Keratinocyte (primary cell): ENCODE measurements around the gene GLB1L2. TPM values are rescaled to one million over a fixed set of nuclear protein-coding genes. Genes with fewer than 3 reads are reported as not detected.

Source experiments
- DNase-seq: peaks from one replicate; pipeline ENCODE4 v3.0.0-alpha.2; 2011; ENCODE audit warnings: low read depth, missing footprints, low spot score
- FAIRE-seq: peaks from 2 replicates; lab custom pipeline; 2011; peaks lifted over from hg19 to GRCh38; lab: Jason Lieb, UNC
- H2AFZ ChIP-seq: 2 replicates; pipeline ENCODE4 v1.6.0; 2012; ENCODE audit warnings: low read length, control low read depth, inconsistent platforms; ENCODE audit not compliant: control insufficient read depth
- H3K27ac ChIP-seq: 2 replicates; pipeline ENCODE4 v1.5.1; 2011; ENCODE audit warnings: low read length; ENCODE audit not compliant: control insufficient read depth, insufficient read depth
- H3K27me3 ChIP-seq: 3 replicates; pipeline ENCODE4 v1.6.0; 2011; ENCODE audit warnings: low read length; ENCODE audit not compliant: control insufficient read depth, insufficient read depth; ENCODE audit errors: extremely low read depth
- H3K36me3 ChIP-seq, 2 experiments: 2 replicates in 1 of 2; 3 replicates in 1 of 2; pipeline ENCODE4 v1.5.1; 2011; ENCODE audit warnings: low read length in 2 of 2, mild to moderate bottlenecking in 1 of 2; ENCODE audit not compliant: control insufficient read depth in 2 of 2, insufficient read depth in 2 of 2; ENCODE audit errors: extremely low read depth in 1 of 2
- H3K4me1 ChIP-seq: 3 replicates; pipeline ENCODE4 v1.5.1; 2011; ENCODE audit warnings: low read length; ENCODE audit not compliant: control insufficient read depth, insufficient read depth; ENCODE audit errors: extremely low read depth
- H3K4me2 ChIP-seq: 3 replicates; pipeline ENCODE4 v1.6.0; 2011; ENCODE audit warnings: low read depth, low read length; ENCODE audit not compliant: control insufficient read depth, insufficient read depth; ENCODE audit errors: extremely low read depth
- H3K4me3 ChIP-seq, 3 experiments: fragments of 200-600 bp in 1 of 3; sonication (generic) in 1 of 3; 2 replicates in 2 of 3; 3 replicates in 1 of 3; pipeline ENCODE4 v1.5.1; 2011 to 2016; ENCODE audit warnings: low read length in 3 of 3, mild to moderate bottlenecking in 3 of 3, control low read depth in 2 of 3, inconsistent platforms in 1 of 3, low read depth in 1 of 3, mixed read lengths in 1 of 3, mixed run types in 1 of 3, moderate library complexity in 1 of 3; ENCODE audit not compliant: control insufficient read depth in 2 of 3, insufficient read depth in 2 of 3; ENCODE audit errors: extremely low read depth in 1 of 3
- H3K79me2 ChIP-seq: 2 replicates; pipeline ENCODE4 v1.6.0; 2012; ENCODE audit warnings: low read length; ENCODE audit not compliant: control insufficient read depth, insufficient read depth
- H3K9ac ChIP-seq: 3 replicates; pipeline ENCODE4 v1.6.0; 2011; ENCODE audit warnings: low read length; ENCODE audit not compliant: control insufficient read depth, insufficient read depth; ENCODE audit errors: extremely low read depth
- H3K9me1 ChIP-seq: 3 replicates; pipeline ENCODE4 v1.6.0; 2011; ENCODE audit warnings: low read length; ENCODE audit not compliant: control insufficient read depth, insufficient read depth; ENCODE audit errors: extremely low read depth
- H3K9me3 ChIP-seq: 2 replicates; pipeline ENCODE4 v1.5.1; 2012; ENCODE audit warnings: low read depth, low read length; ENCODE audit not compliant: control insufficient read depth
- H4K20me1 ChIP-seq: 3 replicates; pipeline ENCODE4 v1.6.0; 2011; ENCODE audit warnings: low read length; ENCODE audit not compliant: control insufficient read depth, insufficient read depth; ENCODE audit errors: extremely low read depth
- EZH2 ChIP-seq: IDR thresholded peaks from one replicate; pipeline ENCODE4 v1.6.1; 2012; ENCODE audit warnings: inconsistent platforms, mild to moderate bottlenecking, low read length, moderate library complexity
- dilution Hi-C: fragments of 300-500 bp; cut with MboI; formaldehyde crosslinking; loops from one replicate; pipeline ENCODE4 v1.7.0; 2020; ENCODE audit warnings: low sequenced_read_pairs; ENCODE audit not compliant: extremely low pct_ligation_motif_present
- polyA plus RNA-seq, 5 experiments: library from polyadenylated mRNA; depleted of rRNA in 3 of 5; stranded (reverse) in 3 of 5; stranded (forward) in 1 of 5; unstranded in 1 of 5; fragments of >200 nt; gene quantifications; 1 replicate in 1 of 5; 2 replicates in 3 of 5; 3 replicates in 1 of 5; pipeline versions ENCODE4 v1.2.1 to v1.2.3, GENCODE V29; 2011 to 2012; ENCODE audit warnings: missing spikeins in 2 of 5, low read depth in 1 of 5, low replicate concordance in 1 of 5
- TF ChIP-seq, protein P1 (sequence below), 3 experiments: IDR thresholded peaks in 1 of 3; conservative IDR thresholded peaks in 1 of 3; optimal IDR thresholded peaks in 1 of 3; 2 replicates in 2 of 3; 3 replicates in 1 of 3; pipeline versions ENCODE3 to v1.5.1; 2011; ENCODE audit warnings: low read length in 3 of 3, mild to moderate bottlenecking in 3 of 3, moderate library complexity in 2 of 3, control low read depth in 1 of 3, inconsistent platforms in 1 of 3; ENCODE audit not compliant: insufficient read depth in 2 of 3; ENCODE audit errors: extremely low read depth in 1 of 3

GLB1L2 gene
- polyA plus RNA-seq, 1 donor (not counting 4 experiments of a cell fraction or from before 2014, with no cell fraction given), result 4.3 TPM

GRCh38 chr11:134341805-134342571 lies 10.2 kb downstream of the GLB1L2 start:
- no peak overlapping the region for H2AFZ ChIP-seq
- DNase-seq (no peak), FAIRE-seq (no peak)
- H3K36me3 ChIP-seq, result no peaks in the 10 kb centered on the region
- dilution Hi-C loops, result no loop called here
- H4K20me1 ChIP-seq, result no peaks in the 10 kb centered on the region
- no peaks in the 10 kb centered on the region for H3K79me2 ChIP-seq
- H3K4me1 ChIP-seq, result peaks cover 8% of the 10 kb centered on the region
- TF ChIP-seq, protein P1, sequence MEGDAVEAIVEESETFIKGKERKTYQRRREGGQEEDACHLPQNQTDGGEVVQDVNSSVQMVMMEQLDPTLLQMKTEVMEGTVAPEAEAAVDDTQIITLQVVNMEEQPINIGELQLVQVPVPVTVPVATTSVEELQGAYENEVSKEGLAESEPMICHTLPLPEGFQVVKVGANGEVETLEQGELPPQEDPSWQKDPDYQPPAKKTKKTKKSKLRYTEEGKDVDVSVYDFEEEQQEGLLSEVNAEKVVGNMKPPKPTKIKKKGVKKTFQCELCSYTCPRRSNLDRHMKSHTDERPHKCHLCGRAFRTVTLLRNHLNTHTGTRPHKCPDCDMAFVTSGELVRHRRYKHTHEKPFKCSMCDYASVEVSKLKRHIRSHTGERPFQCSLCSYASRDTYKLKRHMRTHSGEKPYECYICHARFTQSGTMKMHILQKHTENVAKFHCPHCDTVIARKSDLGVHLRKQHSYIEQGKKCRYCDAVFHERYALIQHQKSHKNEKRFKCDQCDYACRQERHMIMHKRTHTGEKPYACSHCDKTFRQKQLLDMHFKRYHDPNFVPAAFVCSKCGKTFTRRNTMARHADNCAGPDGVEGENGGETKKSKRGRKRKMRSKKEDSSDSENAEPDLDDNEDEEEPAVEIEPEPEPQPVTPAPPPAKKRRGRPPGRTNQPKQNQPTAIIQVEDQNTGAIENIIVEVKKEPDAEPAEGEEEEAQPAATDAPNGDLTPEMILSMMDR (optimal IDR thresholded peaks at IDR 0.05 in 1 of 3, IDR thresholded peaks at IDR 0.05 in 1 of 3, conservative IDR thresholded peaks at IDR 0.05 in 1 of 3; ENCODE audit: extremely low read depth in 1 of 3, insufficient read depth in 2 of 3, low read length in 3 of 3), result no peak
- no peak for TF ChIP-seq EZH2
- H3K9me1 ChIP-seq, result no peaks in the 10 kb centered on the region
- no peaks in the 10 kb centered on the region for H3K27me3 ChIP-seq
- H3K9me3 ChIP-seq, result no peaks in the 10 kb centered on the region
- no peak overlapping the region for H3K4me3 ChIP-seq
- H3K4me2 ChIP-seq, result no peak overlapping the region
- H3K9ac ChIP-seq, result no peak overlapping the region
- H3K27ac ChIP-seq, result no peak overlapping the region

- H3K79me2 ChIP-seq, result no peaks in the 10 kb centered on the region
- no peaks in the 10 kb centered on the region for H3K9me1 ChIP-seq
- TF ChIP-seq EZH2, result no peak
- TF ChIP-seq, protein P1 (optimal IDR thresholded peaks at IDR 0.05 in 1 of 3, IDR thresholded peaks at IDR 0.05 in 1 of 3, conservative IDR thresholded peaks at IDR 0.05 in 1 of 3; ENCODE audit: extremely low read depth in 1 of 3, insufficient read depth in 2 of 3, low read length in 3 of 3), result no peak
- no peaks in the 10 kb centered on the region for H4K20me1 ChIP-seq
- no peaks in the 10 kb centered on the region for H3K36me3 ChIP-seq
- FAIRE-seq, result no peak
- no peak overlapping the region for H3K27ac ChIP-seq
- H3K4me1 ChIP-seq, result peaks cover 8% of the 10 kb centered on the region
- H3K4me2 ChIP-seq, result no peak overlapping the region
- H3K27me3 ChIP-seq, result no peaks in the 10 kb centered on the region
- no peak overlapping the region for H3K4me3 ChIP-seq
- H3K9me3 ChIP-seq, result no peaks in the 10 kb centered on the region
- no peak overlapping the region for H2AFZ ChIP-seq
- no peak overlapping the region for H3K9ac ChIP-seq
- dilution Hi-C loops, result no loop called here
- no peak for DNase-seq
Observed at GRCh38 chr11:134342572-134343340, 11.0 kb downstream of the GLB1L2 start.
